WERI-Rb-1 (cell line): Measurements from ENCODE around the gene U2AF1L4.

Experiments
- DNase-seq: peaks from one replicate; pipeline ENCODE4 v3.0.0-alpha.2; 2020
- H3K27ac ChIP-seq: fragments of 250-450 bp; sonication (Bioruptor Pico); 2 replicates; pipeline ENCODE4 v1.5.1; 2020; ENCODE audit warnings: mild to moderate bottlenecking, moderate library complexity
- H3K27me3 ChIP-seq: fragments of 250-450 bp; sonication (Bioruptor Pico); 2 replicates; pipeline ENCODE4 v1.5.1; 2021; ENCODE audit warnings: mild to moderate bottlenecking, low read depth, moderate library complexity; ENCODE audit not compliant: insufficient read depth, severe bottlenecking
- H3K36me3 ChIP-seq: fragments of 250-450 bp; sonication (Bioruptor Pico); 2 replicates; pipeline ENCODE4 v1.5.1; 2020; ENCODE audit warnings: mild to moderate bottlenecking, moderate library complexity
- H3K4me3 ChIP-seq: 2 replicates; pipeline ENCODE4 v1.5.1; 2011; ENCODE audit warnings: low read depth, mild to moderate bottlenecking, control low read depth, low read length
- H3K9me3 ChIP-seq: fragments of 250-450 bp; sonication (Bioruptor Pico); 2 replicates; pipeline ENCODE4 v1.5.1; 2021; ENCODE audit warnings: mild to moderate bottlenecking, moderate library complexity; ENCODE audit not compliant: severe bottlenecking
- TF ChIP-seq, protein P1 (sequence below): IDR thresholded peaks from 2 replicates; pipeline ENCODE4 v1.5.1; 2011; ENCODE audit warnings: low read depth, mild to moderate bottlenecking, control low read depth, inconsistent platforms, low read length

Gene U2AF1L4

DNA sequence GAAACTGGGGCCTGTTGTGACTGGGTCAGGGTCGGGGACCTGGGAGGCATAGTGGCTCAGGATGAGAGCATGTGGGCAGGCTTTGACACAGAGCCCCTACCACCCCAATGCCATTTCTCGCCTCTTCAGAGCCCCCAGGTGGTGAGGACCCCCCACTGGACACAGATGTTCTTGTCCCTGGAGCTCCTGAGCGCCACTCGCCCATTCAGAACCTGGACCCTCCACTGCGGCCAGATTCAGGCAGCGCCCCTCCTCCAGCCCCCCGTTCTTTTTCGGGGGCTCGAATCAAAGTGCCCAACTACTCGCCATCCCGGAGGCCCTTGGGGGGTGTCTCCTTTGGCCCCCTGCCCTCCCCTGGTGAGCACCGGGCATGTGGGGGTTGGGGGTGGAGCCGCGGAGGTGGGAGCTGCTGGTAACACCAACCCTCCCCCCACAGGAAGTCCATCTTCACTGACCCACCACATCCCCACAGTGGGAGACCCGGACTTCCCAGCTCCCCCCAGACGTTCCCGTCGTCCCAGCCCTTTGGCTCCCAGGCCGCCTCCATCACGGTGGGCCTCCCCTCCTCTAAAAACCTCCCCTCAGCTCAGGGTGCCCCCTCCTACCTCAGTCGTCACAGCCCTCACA lies 13.3 kb downstream of the U2AF1L4 start:
- Histone ChIP-seq H3K9me3 (no peaks in the 10 kb centered on the region), H3K4me3 (no peak overlapping the region), H3K27me3 (no peaks in the 10 kb centered on the region), H3K27ac (no peak overlapping the region), H3K36me3 (peaks cover 90% of the 10 kb centered on the region)
- TF ChIP-seq, protein P1, sequence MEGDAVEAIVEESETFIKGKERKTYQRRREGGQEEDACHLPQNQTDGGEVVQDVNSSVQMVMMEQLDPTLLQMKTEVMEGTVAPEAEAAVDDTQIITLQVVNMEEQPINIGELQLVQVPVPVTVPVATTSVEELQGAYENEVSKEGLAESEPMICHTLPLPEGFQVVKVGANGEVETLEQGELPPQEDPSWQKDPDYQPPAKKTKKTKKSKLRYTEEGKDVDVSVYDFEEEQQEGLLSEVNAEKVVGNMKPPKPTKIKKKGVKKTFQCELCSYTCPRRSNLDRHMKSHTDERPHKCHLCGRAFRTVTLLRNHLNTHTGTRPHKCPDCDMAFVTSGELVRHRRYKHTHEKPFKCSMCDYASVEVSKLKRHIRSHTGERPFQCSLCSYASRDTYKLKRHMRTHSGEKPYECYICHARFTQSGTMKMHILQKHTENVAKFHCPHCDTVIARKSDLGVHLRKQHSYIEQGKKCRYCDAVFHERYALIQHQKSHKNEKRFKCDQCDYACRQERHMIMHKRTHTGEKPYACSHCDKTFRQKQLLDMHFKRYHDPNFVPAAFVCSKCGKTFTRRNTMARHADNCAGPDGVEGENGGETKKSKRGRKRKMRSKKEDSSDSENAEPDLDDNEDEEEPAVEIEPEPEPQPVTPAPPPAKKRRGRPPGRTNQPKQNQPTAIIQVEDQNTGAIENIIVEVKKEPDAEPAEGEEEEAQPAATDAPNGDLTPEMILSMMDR: no peak
- no peak for DNase-seq

DNA sequence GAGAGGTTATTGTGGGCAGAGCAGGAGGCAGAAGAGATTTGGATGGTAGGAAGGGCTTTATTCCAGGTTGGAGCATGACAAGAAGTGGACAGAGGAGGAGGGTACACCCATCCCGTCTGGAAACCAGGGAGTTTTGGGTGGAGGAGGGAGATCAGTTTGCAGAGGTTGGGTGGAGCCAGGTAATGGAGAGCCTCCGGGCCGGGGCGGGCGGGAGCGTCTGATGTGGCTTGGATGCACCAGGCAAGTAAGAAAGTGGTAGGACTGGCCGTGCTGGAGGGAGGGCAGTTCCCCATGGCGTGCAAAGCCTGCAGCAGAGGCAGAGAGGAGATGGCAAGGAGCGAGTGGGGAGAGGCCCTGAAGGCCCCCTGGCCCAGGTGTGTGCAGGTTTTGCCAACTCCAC lies 13.9 kb downstream of the U2AF1L4 start:
- H3K27ac ChIP-seq: no peak overlapping the region
- no peaks in the 10 kb centered on the region for H3K9me3 ChIP-seq
- H3K4me3 ChIP-seq: no peak overlapping the region
- TF ChIP-seq, protein P1: no peak
- no peak for DNase-seq
- H3K27me3 ChIP-seq: no peaks in the 10 kb centered on the region
- H3K36me3 ChIP-seq: peaks cover 88% of the 10 kb centered on the region

DNA sequence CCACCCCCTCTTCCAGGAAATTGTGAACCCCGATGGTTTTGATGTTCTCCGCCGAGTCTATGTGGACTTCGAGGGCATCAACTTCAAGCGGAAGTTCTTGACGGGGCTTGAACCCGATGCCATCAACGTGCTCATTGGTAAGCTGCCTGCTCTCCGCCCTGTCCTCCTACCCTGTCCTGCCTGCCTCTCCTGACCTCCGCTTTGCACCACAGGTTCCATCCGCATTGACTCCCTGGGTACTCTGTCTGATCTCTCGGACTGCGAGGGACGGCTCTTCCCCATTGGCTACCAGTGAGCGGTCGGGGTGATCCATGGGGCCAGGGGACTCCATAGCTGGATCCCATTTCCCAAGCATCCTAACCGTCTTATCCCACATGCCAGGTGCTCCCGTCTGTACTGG lies 14.9 kb downstream of the U2AF1L4 start:
- no peak for DNase-seq
- Histone ChIP-seq H3K4me3 (no peak overlapping the region), H3K27ac (no peak overlapping the region), H3K9me3 (no peaks in the 10 kb centered on the region), H3K36me3 (peaks cover 89% of the 10 kb centered on the region), H3K27me3 (no peaks in the 10 kb centered on the region)
- TF ChIP-seq, protein P1: no peak

DNA sequence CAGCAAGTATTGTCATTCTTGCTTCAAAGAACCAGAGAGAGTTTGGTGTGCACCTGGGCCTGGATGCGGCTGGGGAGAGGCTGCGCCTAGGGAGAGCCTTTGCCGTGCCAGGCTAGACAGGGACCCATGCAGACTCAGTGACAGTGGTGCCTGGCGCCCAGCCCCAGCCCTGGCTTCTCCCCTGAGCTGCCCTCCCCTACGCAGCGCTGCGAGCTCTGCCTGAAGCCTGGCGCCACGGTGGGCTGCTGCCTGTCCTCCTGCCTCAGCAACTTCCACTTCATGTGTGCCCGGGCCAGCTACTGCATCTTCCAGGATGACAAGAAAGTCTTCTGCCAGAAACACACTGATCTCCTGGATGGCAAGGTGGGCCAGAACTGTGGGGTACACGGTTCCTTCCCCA lies 15.5 kb downstream of the U2AF1L4 start:
- Histone ChIP-seq H3K27ac (no peak overlapping the region), H3K27me3 (no peaks in the 10 kb centered on the region), H3K36me3 (peaks cover 93% of the 10 kb centered on the region), H3K4me3 (no peak overlapping the region), H3K9me3 (no peaks in the 10 kb centered on the region)
- DNase-seq: no peak
- TF ChIP-seq, protein P1: no peak

DNA sequence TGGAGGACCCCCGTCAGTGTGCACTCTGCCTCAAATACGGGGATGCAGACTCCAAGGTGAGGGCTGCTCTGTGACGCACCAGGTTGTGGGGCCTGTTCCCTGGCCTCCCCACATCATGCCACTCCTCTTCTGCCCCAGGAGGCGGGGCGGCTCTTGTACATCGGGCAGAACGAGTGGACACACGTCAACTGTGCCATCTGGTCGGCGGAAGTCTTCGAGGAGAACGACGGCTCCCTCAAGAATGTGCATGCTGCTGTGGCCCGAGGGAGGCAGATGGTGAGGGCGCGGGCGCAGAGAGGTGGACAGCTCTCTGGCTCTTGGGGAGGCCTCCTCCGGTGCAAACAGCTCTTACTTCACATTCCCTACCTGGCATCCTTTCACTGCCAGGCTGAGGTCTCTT lies 16.2 kb downstream of the U2AF1L4 start:
- no peak overlapping the region for H3K4me3 ChIP-seq
- H3K9me3 ChIP-seq: no peaks in the 10 kb centered on the region
- TF ChIP-seq, protein P1: no peak
- DNase-seq: no peak
- no peaks in the 10 kb centered on the region for H3K27me3 ChIP-seq
- peaks cover 93% of the 10 kb centered on the region for H3K36me3 ChIP-seq
- no peak overlapping the region for H3K27ac ChIP-seq
